Tongue (tissue), 2 donors: ENCODE results near the gene ZNF679. TPM values are rescaled to one million over a fixed set of nuclear protein-coding genes. Genes with fewer than 3 reads are reported as not detected.
"Not testable (repeated sequence)": the region's sequence is repeated elsewhere in the genome, so short reads cannot be mapped to it uniquely, and the experiment has no call there.

Experiments used
- DNase-seq: peaks from one replicate; pipeline ENCODE4 v3.0.0-alpha.2; 2015
- total RNA-seq: library from RNA; depleted of rRNA; stranded (reverse); fragments of >200 nt; gene quantifications from one replicate; pipeline ENCODE4 v1.2.3, GENCODE V29; 2014

Gene ZNF679
- total RNA-seq: not detected

- DNase-seq: not testable (repeated sequence)
Measured at GRCh38 chr7:64228174-64228573, at the start of gene ZNF679. Gene ZNF679, plus strand, starts transcription at chr7:64228474. Its CDS starts 20,644 bp downstream, at chr7:64249118.

- no peak for DNase-seq
Measured at GRCh38 chr7:64180989-64181388, 47.3 kb upstream of the ZNF679 start.

- DNase-seq: no peak
Measured at GRCh38 chr7:64181586-64181985, 46.7 kb upstream of the ZNF679 start.

GRCh38 chr7:64182036-64182790, 46.1 kb upstream of the ZNF679 start:
- DNase-seq: no peak

- DNase-seq: no peak
Measured at GRCh38 chr7:64183126-64183742, 45.0 kb upstream of the ZNF679 start.

- DNase-seq: no peak
Measured at GRCh38 chr7:64183827-64184372, 44.4 kb upstream of the ZNF679 start.

GRCh38 chr7:64184376-64184775, 43.9 kb upstream of the ZNF679 start:
- no peak for DNase-seq

GRCh38 chr7:64187408-64187807, 40.9 kb upstream of the ZNF679 start:
- DNase-seq: no peak

GRCh38 chr7:64192148-64192704, 36.0 kb upstream of the ZNF679 start:
- DNase-seq: no peak

- DNase-seq: no peak
Measured at GRCh38 chr7:64192775-64193174, 35.5 kb upstream of the ZNF679 start.

GRCh38 chr7:64206903-64207302, 21.4 kb upstream of the ZNF679 start, which contains the start of gene ZNF735:
Gene ZNF735, plus strand, starts transcription at chr7:64207203. Its CDS starts 0 bp downstream, at chr7:64207203.
- DNase-seq: no peak

GRCh38 chr7:64219710-64220298, 8.5 kb upstream of the ZNF679 start:
- not testable (repeated sequence) for DNase-seq

GRCh38 chr7:64223366-64223765, 4.9 kb upstream of the ZNF679 start:
- DNase-seq: no peak

GRCh38 chr7:64266341-64266919, 38.2 kb downstream of the ZNF679 start:
- DNase-seq: no peak

- DNase-seq: no peak
Measured at GRCh38 chr7:64277630-64278029, 49.4 kb downstream of the ZNF679 start.

GRCh38 chr7:64294701-64295420, 66.6 kb downstream of the ZNF679 start:
- no peak for DNase-seq

GRCh38 chr7:64297418-64297817, 69.1 kb downstream of the ZNF679 start:
- not testable (repeated sequence) for DNase-seq

- DNase-seq: no peak
Measured at GRCh38 chr7:64300641-64301405, 72.5 kb downstream of the ZNF679 start.

- peak; percentile 95 for DNase-seq
Measured at GRCh38 chr7:64307254-64308015, 79.2 kb downstream of the ZNF679 start.

- DNase-seq: no peak
Measured at GRCh38 chr7:64308016-64308270, 79.7 kb downstream of the ZNF679 start.
